ENCODE data around the gene RAB34. TPM values are rescaled to one million over a fixed set of nuclear protein-coding genes. Genes with fewer than 3 reads are reported as not detected.

Gene RAB34
- total RNA-seq, 1 donor from 2014 or later, result 128 TPM

DNA sequence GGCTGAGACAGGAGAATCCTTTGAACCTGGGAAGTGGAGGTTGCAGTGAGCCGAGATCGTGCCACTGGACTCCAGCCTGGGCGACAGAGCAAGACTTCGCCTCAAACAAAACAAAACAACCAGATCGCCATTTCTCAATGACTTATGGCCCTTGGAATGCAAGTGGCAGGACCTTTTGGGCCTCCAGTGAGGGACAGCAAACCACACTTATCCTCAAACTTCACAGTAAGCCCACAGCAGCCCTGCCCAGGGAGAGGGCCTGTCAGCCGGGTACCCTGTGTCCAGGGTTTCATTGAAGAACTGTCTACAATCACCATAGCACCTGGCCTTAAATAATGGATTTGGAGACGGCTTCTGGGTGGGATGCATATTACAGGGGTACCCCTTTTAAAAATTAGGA is 37.8 kb upstream of the RAB34 start:
- no peak for DNase-seq (ENCODE audit: low spot score)
- peaks cover 14% of the 10 kb centered on the region for H3K36me3 Mint-ChIP-seq (ENCODE audit: low read depth)

DNA sequence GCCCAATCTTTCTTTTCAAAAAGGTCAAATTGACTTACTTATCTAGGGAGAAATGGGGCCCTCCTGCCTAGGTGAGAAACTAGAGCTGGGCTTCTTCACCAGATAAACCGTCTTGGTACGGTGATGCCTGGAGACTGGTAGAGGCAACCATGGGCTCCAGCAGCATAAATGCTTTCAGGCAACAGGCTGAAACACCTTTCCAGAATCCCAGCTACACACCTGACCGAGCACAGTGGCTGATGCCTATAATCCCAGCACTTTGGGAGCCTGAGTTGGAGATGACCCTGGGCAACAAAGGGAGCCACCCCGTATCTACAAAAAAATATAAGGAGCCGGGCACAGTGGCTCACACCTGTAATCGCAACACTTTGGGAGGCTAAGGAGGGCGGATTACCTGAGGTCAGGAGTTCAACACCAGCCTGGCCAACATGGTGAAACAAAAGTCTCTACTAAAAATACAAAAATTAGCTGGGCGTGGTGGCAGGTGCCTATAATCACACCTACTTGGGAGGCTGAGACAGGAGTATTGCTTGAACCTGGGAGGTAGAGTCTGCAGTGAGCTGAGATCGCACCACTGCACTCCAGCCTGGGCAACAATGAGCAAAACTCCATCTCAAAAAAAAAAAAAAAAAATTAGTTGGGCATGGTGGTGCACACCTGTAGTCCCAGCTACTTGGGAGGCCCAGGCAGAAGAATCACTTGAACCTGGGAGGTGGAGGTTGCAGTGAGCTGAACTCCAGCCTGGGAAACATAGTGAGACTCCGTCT is 34.1 kb upstream of the RAB34 start:
- TF ChIP-seq, protein P1, sequence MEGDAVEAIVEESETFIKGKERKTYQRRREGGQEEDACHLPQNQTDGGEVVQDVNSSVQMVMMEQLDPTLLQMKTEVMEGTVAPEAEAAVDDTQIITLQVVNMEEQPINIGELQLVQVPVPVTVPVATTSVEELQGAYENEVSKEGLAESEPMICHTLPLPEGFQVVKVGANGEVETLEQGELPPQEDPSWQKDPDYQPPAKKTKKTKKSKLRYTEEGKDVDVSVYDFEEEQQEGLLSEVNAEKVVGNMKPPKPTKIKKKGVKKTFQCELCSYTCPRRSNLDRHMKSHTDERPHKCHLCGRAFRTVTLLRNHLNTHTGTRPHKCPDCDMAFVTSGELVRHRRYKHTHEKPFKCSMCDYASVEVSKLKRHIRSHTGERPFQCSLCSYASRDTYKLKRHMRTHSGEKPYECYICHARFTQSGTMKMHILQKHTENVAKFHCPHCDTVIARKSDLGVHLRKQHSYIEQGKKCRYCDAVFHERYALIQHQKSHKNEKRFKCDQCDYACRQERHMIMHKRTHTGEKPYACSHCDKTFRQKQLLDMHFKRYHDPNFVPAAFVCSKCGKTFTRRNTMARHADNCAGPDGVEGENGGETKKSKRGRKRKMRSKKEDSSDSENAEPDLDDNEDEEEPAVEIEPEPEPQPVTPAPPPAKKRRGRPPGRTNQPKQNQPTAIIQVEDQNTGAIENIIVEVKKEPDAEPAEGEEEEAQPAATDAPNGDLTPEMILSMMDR (IDR thresholded peaks at IDR 0.05), result no peak
- Mint-ChIP-seq H3K4me3 (ENCODE audit: unreplicated experiment) (no peak overlapping the region), H3K27ac (ENCODE audit: unreplicated experiment) (no peak overlapping the region), H3K4me1 (ENCODE audit: low read depth) (peaks cover 16% of the 10 kb centered on the region), H3K36me3 (ENCODE audit: low read depth) (peaks cover 8% of the 10 kb centered on the region), H3K27me3 (ENCODE audit: low read depth) (no peaks in the 10 kb centered on the region), H3K9me3 (ENCODE audit: low read depth) (no peaks in the 10 kb centered on the region)
- peak; percentile 21 for DNase-seq (ENCODE audit: low spot score)

More for the DNA sequence above, 37.8 kb upstream of the RAB34 start:
- peaks cover 6% of the 10 kb centered on the region for H3K4me1 Mint-ChIP-seq (ENCODE audit: low read depth)
- no peak overlapping the region for H3K4me3 Mint-ChIP-seq (ENCODE audit: unreplicated experiment)
- no peaks in the 10 kb centered on the region for H3K27me3 Mint-ChIP-seq (ENCODE audit: low read depth)
- no peaks in the 10 kb centered on the region for H3K9me3 Mint-ChIP-seq (ENCODE audit: low read depth)
- no peak overlapping the region for H3K27ac Mint-ChIP-seq (ENCODE audit: unreplicated experiment)
- TF ChIP-seq, protein P1 (IDR thresholded peaks at IDR 0.05), result no peak

DNA sequence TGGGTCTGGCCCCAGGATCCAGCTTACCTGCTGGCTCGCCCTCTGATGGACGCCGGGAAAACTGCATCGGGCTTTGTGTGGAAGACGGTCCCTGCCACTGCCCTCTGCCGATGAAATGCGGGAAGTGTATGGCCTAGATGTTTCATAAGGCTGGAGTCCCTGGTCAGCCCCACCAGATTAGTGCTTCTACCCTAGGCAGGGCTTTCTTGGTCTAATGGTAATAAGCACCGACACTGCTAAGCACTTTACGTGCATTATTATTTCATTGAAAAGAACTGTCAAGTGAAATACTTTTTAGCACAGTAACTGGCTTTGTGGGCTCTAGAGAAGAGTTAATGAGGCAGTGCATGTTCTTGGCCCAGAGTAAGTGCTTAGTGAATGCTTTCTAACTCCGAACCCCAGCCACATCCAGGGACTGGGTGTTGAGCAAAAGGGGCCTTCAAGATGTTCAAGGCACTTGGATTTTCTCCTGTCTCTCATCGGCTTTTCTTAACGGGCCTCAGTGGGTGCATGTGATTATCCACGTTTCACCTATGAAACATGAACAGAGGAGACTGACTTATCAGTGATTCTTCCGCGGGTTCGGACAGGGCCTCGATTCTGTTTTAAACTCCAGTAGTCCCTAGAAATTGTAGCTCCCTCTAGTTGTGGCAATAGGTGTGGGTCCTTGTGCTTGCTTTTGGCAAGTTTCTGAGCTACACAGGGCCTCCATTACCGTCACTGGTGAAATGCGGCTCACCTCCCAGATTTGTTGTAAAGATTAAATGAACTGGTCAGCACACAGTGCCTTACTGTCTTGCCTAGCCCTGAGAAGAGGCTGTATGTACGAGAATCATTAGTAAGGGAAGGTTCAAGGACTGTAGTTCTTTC is 32.7 kb upstream of the RAB34 start:
- Mint-ChIP-seq H3K27me3 (ENCODE audit: low read depth) (no peaks in the 10 kb centered on the region), H3K4me1 (ENCODE audit: low read depth) (peaks cover 26% of the 10 kb centered on the region), H3K4me3 (ENCODE audit: unreplicated experiment) (no peak overlapping the region), H3K36me3 (ENCODE audit: low read depth) (peaks cover 8% of the 10 kb centered on the region), H3K9me3 (ENCODE audit: low read depth) (no peaks in the 10 kb centered on the region), H3K27ac (ENCODE audit: unreplicated experiment) (peak overlapping the region; percentile 41)
- peak; percentile 94 for DNase-seq (ENCODE audit: low spot score)
- TF ChIP-seq, protein P1 (IDR thresholded peaks at IDR 0.05), result peak; percentile 98

DNA sequence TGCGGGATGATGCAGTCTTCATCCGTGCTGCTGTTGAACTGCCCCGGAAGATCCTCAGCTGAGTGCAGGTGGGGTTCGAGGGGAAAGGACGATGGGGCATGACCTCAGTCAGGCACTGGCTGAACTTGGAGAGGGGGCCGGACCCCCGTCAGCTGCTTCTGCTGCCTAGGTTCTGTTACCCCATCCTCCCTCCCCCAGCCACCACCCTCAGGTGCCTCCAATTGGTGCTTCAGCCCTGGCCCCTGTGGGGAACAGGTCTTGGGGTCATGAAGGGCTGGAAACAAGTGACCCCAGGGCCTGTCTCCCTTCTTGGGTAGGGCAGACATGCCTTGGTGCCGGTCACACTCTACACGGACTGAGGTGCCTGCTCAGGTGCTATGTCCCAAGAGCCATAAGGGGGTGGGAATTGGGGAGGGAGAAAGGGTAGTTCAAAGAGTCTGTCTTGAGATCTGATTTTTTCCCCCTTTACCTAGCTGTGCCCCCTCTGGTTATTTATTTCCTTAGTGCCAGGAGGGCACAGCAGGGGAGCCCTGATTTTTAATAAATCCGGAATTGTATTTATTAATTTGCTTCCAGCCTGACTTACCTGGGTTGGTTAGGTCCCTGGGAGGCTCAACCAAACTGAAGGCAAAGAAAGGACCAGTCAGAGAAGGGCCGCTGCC is 32.0 kb upstream of the RAB34 start:
- H3K27ac Mint-ChIP-seq (ENCODE audit: unreplicated experiment), result no peak overlapping the region
- no peaks in the 10 kb centered on the region for H3K9me3 Mint-ChIP-seq (ENCODE audit: low read depth)
- TF ChIP-seq, protein P1 (IDR thresholded peaks at IDR 0.05), result no peak
- peaks cover 27% of the 10 kb centered on the region for H3K4me1 Mint-ChIP-seq (ENCODE audit: low read depth)
- no peak for DNase-seq (ENCODE audit: low spot score)
- peaks cover 8% of the 10 kb centered on the region for H3K36me3 Mint-ChIP-seq (ENCODE audit: low read depth)
- H3K4me3 Mint-ChIP-seq (ENCODE audit: unreplicated experiment), result no peak overlapping the region
- no peaks in the 10 kb centered on the region for H3K27me3 Mint-ChIP-seq (ENCODE audit: low read depth)

Measured in chondrocyte (in vitro differentiated cells).